ENCODE results near the gene COL6A1.

The COL6A1 gene

GRCh38 chr21:45954921-45955320 lies 26.6 kb upstream of the COL6A1 start:
- H2BK12ac ChIP-seq (ENCODE audit: low read length), result no peak overlapping the region
- no peak overlapping the region for H2BK5ac ChIP-seq (ENCODE audit: low read depth, low read length, poor library complexity)
- no peak overlapping the region for H3K4ac ChIP-seq (ENCODE audit: low read depth, low read length)
- H3K23ac ChIP-seq (ENCODE audit: low read length), result no peak overlapping the region
- H3K4me3 ChIP-seq (ENCODE audit: low read depth, low read length), result no peak overlapping the region
- no peak overlapping the region for H4K8ac ChIP-seq (ENCODE audit: low read depth, low read length)
- peaks cover 10% of the 10 kb centered on the region for H3K9me3 ChIP-seq (ENCODE audit: insufficient read depth, low read depth, low read length)
- H3K36me3 ChIP-seq (ENCODE audit: control insufficient read depth in 1 of 2, insufficient read depth in 2 of 2, low read length in 2 of 2), result no peaks in the 10 kb centered on the region
- H2AK5ac ChIP-seq (ENCODE audit: low read length), result no peak overlapping the region
- H3K27ac ChIP-seq (ENCODE audit: low read depth, low read length), result no peak overlapping the region
- DNase-seq, result no peak
- H4K91ac ChIP-seq (ENCODE audit: low read depth, low read length), result no peak overlapping the region
- no peak overlapping the region for H2BK120ac ChIP-seq (ENCODE audit: insufficient read depth, low read length, poor library complexity)
- H3K18ac ChIP-seq (ENCODE audit: low read length), result no peak overlapping the region
- H2AFZ ChIP-seq (ENCODE audit: insufficient read depth, low read length, poor library complexity), result no peak overlapping the region
- WGBS (ENCODE audit: extremely low coverage, insufficient coverage, insufficient read length), result no CpG with 5 or more reads among the region's 6 CpGs
- no peaks in the 10 kb centered on the region for H3K79me1 ChIP-seq (ENCODE audit: low read length)
- H4K12ac ChIP-seq (ENCODE audit: low read depth, low read length), result no peak overlapping the region
- H3K79me2 ChIP-seq (ENCODE audit: control insufficient read depth, insufficient read depth, low read length, poor library complexity), result no peaks in the 10 kb centered on the region
- H3K27me3 ChIP-seq (ENCODE audit: insufficient read depth, low read length), result no peaks in the 10 kb centered on the region
- no peak overlapping the region for H3K14ac ChIP-seq (ENCODE audit: low read length)
- H3K9ac ChIP-seq (ENCODE audit: low read length), result no peak overlapping the region
- H3K4me1 ChIP-seq (ENCODE audit: control insufficient read depth in 1 of 2, insufficient read depth in 2 of 2, low read length in 2 of 2), result no peaks in the 10 kb centered on the region
- no peak overlapping the region for H3K4me2 ChIP-seq (ENCODE audit: low read length)

GRCh38 chr21:45957551-45957950 lies 24.0 kb upstream of the COL6A1 start:
- WGBS (ENCODE audit: extremely low coverage, insufficient coverage, insufficient read length), result no CpG with 5 or more reads among the region's 4 CpGs
- H3K23ac ChIP-seq (ENCODE audit: low read length), result no peak overlapping the region
- H4K8ac ChIP-seq (ENCODE audit: low read depth, low read length), result no peak overlapping the region

GRCh38 chr21:45957981-45958600 lies 23.5 kb upstream of the COL6A1 start:
- Histone ChIP-seq H3K4me2 (ENCODE audit: low read length) (no peak overlapping the region), H3K23ac (ENCODE audit: low read length) (no peak overlapping the region), H3K18ac (ENCODE audit: low read length) (no peak overlapping the region), H3K36me3 (ENCODE audit: control insufficient read depth in 1 of 2, insufficient read depth in 2 of 2, low read length in 2 of 2) (no peaks in the 10 kb centered on the region), H3K4ac (ENCODE audit: low read depth, low read length) (no peak overlapping the region), H2BK5ac (ENCODE audit: low read depth, low read length, poor library complexity) (no peak overlapping the region), H2BK120ac (ENCODE audit: insufficient read depth, low read length, poor library complexity) (no peak overlapping the region), H2AFZ (ENCODE audit: insufficient read depth, low read length, poor library complexity) (no peak overlapping the region), H4K12ac (ENCODE audit: low read depth, low read length) (no peak overlapping the region), H3K27me3 (ENCODE audit: insufficient read depth, low read length) (no peaks in the 10 kb centered on the region), H3K4me1 (ENCODE audit: control insufficient read depth in 1 of 2, insufficient read depth in 2 of 2, low read length in 2 of 2) (no peaks in the 10 kb centered on the region), H2BK12ac (ENCODE audit: low read length) (no peak overlapping the region), H4K8ac (ENCODE audit: low read depth, low read length) (no peak overlapping the region), H4K91ac (ENCODE audit: low read depth, low read length) (no peak overlapping the region), H3K9ac (ENCODE audit: low read length) (no peak overlapping the region), H3K4me3 (ENCODE audit: low read depth, low read length) (no peak overlapping the region), H2AK5ac (ENCODE audit: low read length) (no peak overlapping the region), H3K14ac (ENCODE audit: low read length) (no peak overlapping the region), H3K79me2 (ENCODE audit: control insufficient read depth, insufficient read depth, low read length, poor library complexity) (no peaks in the 10 kb centered on the region), H3K79me1 (ENCODE audit: low read length) (no peaks in the 10 kb centered on the region), H3K27ac (ENCODE audit: low read depth, low read length) (no peak overlapping the region), H3K9me3 (ENCODE audit: insufficient read depth, low read depth, low read length) (peaks cover 16% of the 10 kb centered on the region)
- WGBS (ENCODE audit: extremely low coverage, insufficient coverage, insufficient read length), result no CpG with 5 or more reads among the region's 7 CpGs
- no peak for DNase-seq

More at GRCh38 chr21:45957551-45957950, 24.0 kb upstream of the COL6A1 start:
- no peak overlapping the region for H4K91ac ChIP-seq (ENCODE audit: low read depth, low read length)
- H3K79me1 ChIP-seq (ENCODE audit: low read length), result no peaks in the 10 kb centered on the region
- H4K12ac ChIP-seq (ENCODE audit: low read depth, low read length), result no peak overlapping the region
- no peak overlapping the region for H3K4me3 ChIP-seq (ENCODE audit: low read depth, low read length)
- H3K18ac ChIP-seq (ENCODE audit: low read length), result no peak overlapping the region
- H3K79me2 ChIP-seq (ENCODE audit: control insufficient read depth, insufficient read depth, low read length, poor library complexity), result no peaks in the 10 kb centered on the region
- H2AFZ ChIP-seq (ENCODE audit: insufficient read depth, low read length, poor library complexity), result no peak overlapping the region
- H3K4ac ChIP-seq (ENCODE audit: low read depth, low read length), result no peak overlapping the region
- no peak overlapping the region for H2BK120ac ChIP-seq (ENCODE audit: insufficient read depth, low read length, poor library complexity)
- no peak overlapping the region for H3K14ac ChIP-seq (ENCODE audit: low read length)
- H2BK5ac ChIP-seq (ENCODE audit: low read depth, low read length, poor library complexity), result no peak overlapping the region
- H3K27me3 ChIP-seq (ENCODE audit: insufficient read depth, low read length), result no peaks in the 10 kb centered on the region
- H3K36me3 ChIP-seq (ENCODE audit: control insufficient read depth in 1 of 2, insufficient read depth in 2 of 2, low read length in 2 of 2), result no peaks in the 10 kb centered on the region
- H3K4me2 ChIP-seq (ENCODE audit: low read length), result no peak overlapping the region
- H3K27ac ChIP-seq (ENCODE audit: low read depth, low read length), result no peak overlapping the region
- H2BK12ac ChIP-seq (ENCODE audit: low read length), result no peak overlapping the region
- no peak overlapping the region for H3K9ac ChIP-seq (ENCODE audit: low read length)
- DNase-seq, result no peak
- H3K4me1 ChIP-seq (ENCODE audit: control insufficient read depth in 1 of 2, insufficient read depth in 2 of 2, low read length in 2 of 2), result no peaks in the 10 kb centered on the region
- peaks cover 14% of the 10 kb centered on the region for H3K9me3 ChIP-seq (ENCODE audit: insufficient read depth, low read depth, low read length)
- no peak overlapping the region for H2AK5ac ChIP-seq (ENCODE audit: low read length)

- no peak overlapping the region for H3K14ac ChIP-seq (ENCODE audit: low read length)
- H2AK5ac ChIP-seq (ENCODE audit: low read length), result no peak overlapping the region
- no peaks in the 10 kb centered on the region for H3K4me1 ChIP-seq (ENCODE audit: control insufficient read depth in 1 of 2, insufficient read depth in 2 of 2, low read length in 2 of 2)
- no peaks in the 10 kb centered on the region for H3K79me2 ChIP-seq (ENCODE audit: control insufficient read depth, insufficient read depth, low read length, poor library complexity)
- H3K9ac ChIP-seq (ENCODE audit: low read length), result no peak overlapping the region
- H4K12ac ChIP-seq (ENCODE audit: low read depth, low read length), result no peak overlapping the region
- no peak overlapping the region for H2AFZ ChIP-seq (ENCODE audit: insufficient read depth, low read length, poor library complexity)
- H2BK5ac ChIP-seq (ENCODE audit: low read depth, low read length, poor library complexity), result no peak overlapping the region
- H2BK12ac ChIP-seq (ENCODE audit: low read length), result no peak overlapping the region
- no peak overlapping the region for H4K91ac ChIP-seq (ENCODE audit: low read depth, low read length)
- H3K4me3 ChIP-seq (ENCODE audit: low read depth, low read length), result no peak overlapping the region
- no peak overlapping the region for H3K27ac ChIP-seq (ENCODE audit: low read depth, low read length)
- no CpG with 5 or more reads among the region's 5 CpGs for WGBS (ENCODE audit: extremely low coverage, insufficient coverage, insufficient read length)
- no peaks in the 10 kb centered on the region for H3K79me1 ChIP-seq (ENCODE audit: low read length)
- H3K36me3 ChIP-seq (ENCODE audit: control insufficient read depth in 1 of 2, insufficient read depth in 2 of 2, low read length in 2 of 2), result no peaks in the 10 kb centered on the region
- H3K4ac ChIP-seq (ENCODE audit: low read depth, low read length), result no peak overlapping the region
- no peak overlapping the region for H3K18ac ChIP-seq (ENCODE audit: low read length)
- DNase-seq, result no peak
- H3K23ac ChIP-seq (ENCODE audit: low read length), result no peak overlapping the region
- H3K4me2 ChIP-seq (ENCODE audit: low read length), result no peak overlapping the region
- H3K9me3 ChIP-seq (ENCODE audit: insufficient read depth, low read depth, low read length), result peaks cover 16% of the 10 kb centered on the region
- no peaks in the 10 kb centered on the region for H3K27me3 ChIP-seq (ENCODE audit: insufficient read depth, low read length)
- H4K8ac ChIP-seq (ENCODE audit: low read depth, low read length), result no peak overlapping the region
- no peak overlapping the region for H2BK120ac ChIP-seq (ENCODE audit: insufficient read depth, low read length, poor library complexity)
Observed at GRCh38 chr21:45959182-45959581, 22.4 kb upstream of the COL6A1 start.

All from trophoblast cell (in vitro differentiated cells and primary cell).